ENCODE data around the gene CCNL2.
"Not testable (repeated sequence)": the region's sequence is repeated elsewhere in the genome, so short reads cannot be mapped to it uniquely, and the experiment has no call there.

CCNL2 gene

GRCh38 chr1:1397839-1398523 lies 1.2 kb downstream of the CCNL2 start:
- DNase-seq = peak; percentile 15

DNA sequence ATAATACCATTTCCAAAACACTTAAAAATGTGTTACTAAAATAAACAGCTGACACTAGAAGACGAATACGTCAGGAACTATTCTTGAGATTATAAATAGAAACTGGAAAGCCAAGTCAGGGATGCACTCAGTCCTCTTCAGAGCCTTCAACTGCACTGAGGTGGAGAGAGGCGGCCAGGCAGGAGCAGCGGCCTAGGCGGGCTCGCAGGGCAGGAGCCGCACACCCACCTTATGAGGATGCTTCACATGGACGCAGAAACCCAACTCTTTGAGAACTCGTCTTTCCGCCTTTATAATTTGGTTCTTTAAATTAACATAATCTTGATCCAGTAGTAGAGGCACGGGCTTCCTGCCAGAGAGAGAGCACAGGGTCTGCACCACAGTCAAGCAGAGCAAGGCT lies 4.0 kb downstream of the CCNL2 start:
- no peak for DNase-seq

GRCh38 chr1:1394116-1394515 lies 5.0 kb downstream of the CCNL2 start:
- DNase-seq = no peak

- DNase-seq = no peak
Observed at GRCh38 chr1:1393428-1393827, 5.7 kb downstream of the CCNL2 start.

DNA sequence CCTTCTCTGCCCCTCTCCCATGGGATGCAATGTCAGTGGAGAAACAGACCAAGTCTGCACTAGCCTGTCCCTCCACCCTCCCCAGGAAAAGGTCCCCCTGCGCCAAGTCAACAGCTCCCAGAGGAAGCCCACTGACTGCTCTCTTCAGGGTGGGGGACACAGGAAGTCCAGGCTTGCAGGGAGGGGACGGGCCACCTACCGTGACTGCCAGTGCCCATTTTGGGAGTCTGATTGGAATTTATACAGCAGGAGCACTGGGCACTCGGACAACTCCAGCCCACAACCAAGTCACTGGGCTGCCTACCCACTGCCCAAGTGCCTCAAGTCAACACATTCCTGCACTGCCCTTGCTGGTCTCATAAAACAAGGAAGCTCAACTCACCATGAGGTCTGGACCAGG lies 6.1 kb downstream of the CCNL2 start:
- DNase-seq = no peak

DNA sequence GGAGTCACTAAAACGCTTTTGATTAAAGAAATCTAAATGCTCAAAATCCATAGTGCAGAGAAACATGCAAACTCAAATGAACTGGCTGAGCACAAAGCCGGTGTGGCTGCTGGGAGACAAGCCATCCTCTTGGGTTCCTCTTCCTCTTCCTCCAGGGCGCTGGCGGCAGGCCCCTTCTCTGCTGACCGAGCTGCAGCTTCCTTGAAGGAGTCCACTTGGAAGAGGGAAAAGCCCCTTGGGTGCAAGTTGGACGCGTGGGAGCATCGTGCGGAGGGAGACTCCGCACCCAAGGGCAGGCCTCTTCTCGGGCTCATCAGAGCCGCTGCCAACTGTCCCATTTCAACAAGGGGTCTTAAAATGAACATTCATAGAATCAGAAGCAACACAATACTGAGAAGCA lies 7.9 kb downstream of the CCNL2 start:
- no peak for DNase-seq

- DNase-seq = no peak
Observed at GRCh38 chr1:1390675-1391074, 8.5 kb downstream of the CCNL2 start.

DNA sequence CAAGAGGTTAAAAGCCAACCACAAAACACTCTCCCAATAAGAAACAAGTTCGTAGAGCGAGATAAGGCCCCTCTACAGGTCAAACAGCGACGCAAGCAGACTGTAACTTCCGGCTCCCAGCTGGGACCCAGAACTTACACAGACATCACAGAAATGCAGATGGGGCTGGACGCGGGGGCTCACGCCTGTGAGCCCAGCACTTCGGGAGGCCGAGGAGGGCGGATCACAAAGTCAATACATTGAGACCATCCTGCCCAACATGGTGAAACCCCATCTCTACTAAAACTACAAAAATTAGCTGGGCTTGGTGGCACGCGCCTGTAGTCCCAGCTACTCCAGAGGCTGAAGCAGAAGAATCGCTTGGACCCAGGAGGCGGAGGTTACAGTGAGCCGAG lies 11.1 kb downstream of the CCNL2 start:
- DNase-seq = no peak

- DNase-seq = no peak
Observed at GRCh38 chr1:1387098-1388077, 11.7 kb downstream of the CCNL2 start.

DNA sequence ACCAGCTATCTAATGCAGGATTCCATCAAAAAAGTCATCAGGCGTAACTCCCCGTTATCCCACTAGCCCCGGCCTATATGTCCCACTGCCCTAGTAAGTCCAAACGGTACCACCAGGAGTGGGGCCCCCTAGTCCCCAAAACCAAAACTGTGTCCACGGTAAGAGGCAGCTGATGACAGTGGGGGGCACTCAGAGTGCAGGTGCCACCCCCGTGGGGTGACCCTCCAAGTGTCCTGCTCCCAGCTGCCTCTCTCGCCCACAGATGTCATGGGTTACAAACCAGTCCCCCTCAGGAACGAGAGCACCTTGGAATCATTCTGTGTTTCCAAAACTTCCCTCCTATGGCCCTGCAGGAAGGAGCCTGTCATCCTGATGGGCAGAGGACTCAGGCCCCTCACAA lies 13.2 kb downstream of the CCNL2 start:
- no peak for DNase-seq

- DNase-seq = not testable (repeated sequence)
Observed at GRCh38 chr1:1385339-1385738, 13.8 kb downstream of the CCNL2 start.

DNA sequence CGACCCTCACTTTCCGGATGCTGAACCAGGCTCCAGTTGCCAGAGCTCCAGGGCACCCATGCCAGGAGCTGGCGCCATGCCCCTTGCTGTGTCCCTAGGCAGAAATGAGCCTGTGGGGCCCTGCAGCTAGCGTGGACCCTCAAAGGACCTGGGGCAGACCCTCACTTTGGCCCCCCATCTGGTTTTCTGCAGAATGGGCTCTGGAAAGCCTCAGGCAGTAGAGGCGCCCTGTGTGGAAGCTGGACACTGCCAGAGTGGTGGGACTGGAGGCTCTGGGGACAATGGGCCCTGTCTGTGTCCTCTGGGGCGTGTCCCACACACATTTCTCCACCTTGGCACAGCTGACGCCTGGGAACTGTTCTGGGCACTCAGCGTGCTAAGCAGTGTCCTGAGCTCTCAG lies 17.8 kb downstream of the CCNL2 start:
- DNase-seq = no peak

GRCh38 chr1:1380860-1381259 lies 18.3 kb downstream of the CCNL2 start:
- no peak for DNase-seq

DNA sequence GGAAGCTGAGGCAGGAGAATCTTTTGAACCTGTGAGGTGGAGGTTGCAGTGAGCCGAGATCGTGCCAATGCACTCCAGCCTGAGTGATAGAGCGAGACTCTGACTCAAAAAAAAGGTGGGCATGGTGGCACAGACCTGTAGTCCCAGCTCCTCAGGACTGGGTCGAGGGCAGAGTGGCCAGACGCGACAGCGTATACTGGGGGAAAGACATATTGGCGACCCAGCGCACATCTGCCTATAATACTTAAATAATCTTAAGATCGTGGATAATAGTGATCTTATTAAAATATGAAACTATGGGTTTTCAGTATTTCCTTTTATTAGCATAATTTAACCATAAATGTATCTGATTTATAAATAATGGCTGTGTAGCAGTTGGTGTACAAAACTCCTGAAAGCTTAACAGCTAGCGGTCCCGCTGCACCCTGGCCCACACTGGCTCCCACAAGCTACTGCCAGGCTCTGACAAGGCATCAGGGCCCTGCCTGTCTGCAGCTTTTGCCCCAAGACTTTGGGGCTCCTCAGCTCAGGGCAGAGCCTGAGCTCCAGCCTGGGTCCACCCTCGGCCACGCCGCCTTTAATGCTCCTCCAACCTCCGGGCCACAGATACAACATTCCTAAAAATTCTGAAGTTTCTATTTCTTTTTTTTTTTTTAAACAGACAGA lies 21.5 kb downstream of the CCNL2 start:
- DNase-seq = no peak

GRCh38 chr1:1376551-1377226 lies 22.4 kb downstream of the CCNL2 start:
- DNase-seq = no peak

DNA sequence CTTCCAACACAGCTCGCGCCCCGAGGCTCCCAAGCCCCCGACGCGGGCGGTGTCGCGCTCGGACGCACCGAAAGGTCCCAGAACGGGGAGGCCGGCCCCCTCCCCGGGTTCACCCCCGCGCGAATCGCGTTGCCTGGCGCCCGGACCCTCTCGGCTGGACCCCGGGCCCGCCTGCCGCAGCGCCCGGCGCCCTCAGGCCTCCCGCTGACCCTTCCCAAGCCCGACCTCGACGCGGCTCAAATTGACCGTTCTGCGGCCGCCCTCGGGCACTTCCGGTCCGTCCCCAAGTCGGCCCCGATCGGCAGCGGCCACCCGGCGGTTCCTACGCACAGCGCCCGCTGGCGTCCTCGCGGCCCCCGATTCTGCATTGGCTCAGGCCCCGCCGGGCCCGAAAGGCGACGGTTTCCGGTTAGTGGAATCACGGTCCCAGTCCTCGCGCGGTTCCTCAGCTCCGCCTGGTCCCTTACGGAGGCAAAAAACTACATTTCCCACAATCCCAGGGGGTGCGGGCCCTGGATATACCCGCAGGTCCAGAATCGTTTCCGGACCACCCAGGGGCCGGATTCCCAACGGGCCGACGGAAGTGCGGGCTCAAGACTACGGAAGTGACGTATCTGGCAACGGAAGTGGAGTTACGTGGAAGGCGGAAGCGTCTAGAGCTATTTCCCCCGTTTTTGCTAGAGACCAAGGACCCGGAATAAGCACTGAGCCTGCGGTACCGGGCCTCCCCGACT lies 24.0 kb downstream of the CCNL2 start, which contains the start of gene AURKAIP1:
TSS of gene AURKAIP1 (minus strand) at position 279 of the 734 bp plus-strand sequence. CDS start 451 bp downstream, outside the sequence.
- DNase-seq = peak; percentile 100

- no peak for DNase-seq
Observed at GRCh38 chr1:1374589-1374928, 24.6 kb downstream of the CCNL2 start.

DNA sequence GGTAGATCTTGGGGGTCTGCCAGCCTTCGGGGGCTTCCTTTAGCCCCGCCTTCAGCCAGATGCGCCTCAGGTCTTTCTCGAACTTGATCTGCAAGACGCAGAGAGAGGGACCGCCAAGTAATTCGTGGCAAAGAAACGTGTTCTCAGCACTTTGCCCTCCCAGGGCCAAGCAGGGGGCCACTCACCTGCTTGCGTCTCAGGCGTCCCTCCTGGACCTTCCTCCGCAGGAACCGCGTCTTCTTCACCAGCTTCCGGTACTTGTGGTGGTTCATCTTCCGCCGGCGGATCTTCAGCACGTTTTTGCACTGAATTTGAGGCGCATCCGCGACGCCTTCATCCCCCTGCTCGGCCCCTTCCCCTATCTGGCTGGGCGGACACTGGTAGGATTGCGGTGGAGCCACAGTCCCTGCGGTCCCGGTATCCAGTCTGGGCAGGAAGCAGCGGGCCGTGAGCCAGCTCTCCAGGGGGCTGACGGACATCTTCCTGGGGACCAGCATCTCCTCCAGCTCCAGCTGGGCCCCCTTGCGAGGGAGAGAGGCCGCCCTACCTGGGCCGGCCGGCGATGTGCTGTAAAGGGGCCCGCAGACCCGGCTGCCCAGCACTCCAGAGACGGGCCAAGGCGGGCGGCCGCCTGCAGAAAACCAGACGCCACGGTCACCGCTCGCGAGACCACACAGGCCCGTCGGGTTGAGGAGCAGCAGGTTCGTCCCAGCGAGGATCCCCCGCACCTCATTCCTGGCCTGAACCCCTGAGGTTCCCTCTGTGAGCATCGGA lies 25.1 kb downstream of the CCNL2 start:
- DNase-seq = no peak

DNA sequence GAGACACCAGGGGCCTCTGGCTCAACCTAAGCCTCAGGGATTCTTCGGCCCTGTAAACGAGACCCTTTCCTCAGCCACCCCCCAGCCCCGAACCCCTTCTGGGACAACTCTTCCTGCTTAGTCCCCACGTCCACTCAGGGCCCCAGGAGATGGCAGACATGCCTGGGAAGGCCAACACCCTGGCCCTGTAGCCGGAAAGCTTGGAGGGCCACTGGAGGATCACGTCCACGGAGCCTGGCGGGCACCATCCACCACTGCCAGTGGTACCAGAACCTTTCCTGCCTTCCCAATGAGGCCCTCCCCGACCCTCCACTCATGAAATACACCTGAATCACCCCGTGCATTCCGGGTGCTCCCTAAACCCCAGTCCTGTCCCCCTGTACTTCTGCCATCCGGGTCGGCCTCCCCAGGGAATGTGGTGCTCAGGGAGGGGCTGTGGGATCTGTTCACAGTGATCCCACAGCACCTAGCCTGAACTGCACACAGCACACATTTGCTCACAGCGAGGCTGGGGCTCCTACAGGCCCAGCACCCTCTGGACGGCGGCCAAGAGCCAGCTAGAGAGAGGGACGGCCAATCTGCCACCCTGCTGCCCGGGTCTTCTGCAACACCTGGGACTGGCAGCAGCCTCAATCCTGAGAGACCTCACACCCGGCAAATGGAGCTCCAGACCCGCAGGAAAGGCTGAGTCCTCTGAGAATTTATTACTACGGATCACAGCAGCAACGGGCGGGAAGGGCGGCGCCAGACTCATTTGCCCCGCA lies 25.9 kb downstream of the CCNL2 start:
- no peak for DNase-seq
